Sigmoid colon (tissue), 7 donors: ENCODE results near the gene PAX5. TPM values are rescaled to one million over a fixed set of nuclear protein-coding genes. Genes with fewer than 3 reads are reported as not detected.

Experiments used
- DNase-seq: peaks from one replicate; pipeline ENCODE4 v3.0.0-alpha.2; 2019
- H3K27ac ChIP-seq, 4 donors: fragments of 200-600 bp; sonication (generic); one replicate each; pipeline ENCODE4 v1.5.1; 2016 to 2019; ENCODE audit warnings: mild to moderate bottlenecking in 1 of 4
- H3K27me3 ChIP-seq, 3 donors: fragments of 200-600 bp; sonication (generic); one replicate each; pipeline ENCODE4 v1.5.1; 2019; ENCODE audit warnings: mild to moderate bottlenecking in 1 of 3
- H3K36me3 ChIP-seq, 4 donors: fragments of 200-600 bp; sonication (generic); one replicate each; pipeline ENCODE4 v1.5.1; 2016 to 2019
- H3K4me1 ChIP-seq, 4 donors: fragments of 200-600 bp; sonication (generic); one replicate each; pipeline ENCODE4 v1.5.1; 2017 to 2019
- H3K4me3 ChIP-seq, 4 donors: fragments of 200-600 bp; sonication (generic); one replicate each; pipeline ENCODE4 v1.5.1; 2017 to 2019; ENCODE audit warnings: mild to moderate bottlenecking in 2 of 4, moderate library complexity in 1 of 4
- H3K9me3 ChIP-seq, 4 donors: fragments of 200-600 bp in 3 of 4; sonication (generic) in 3 of 4; one replicate each; pipeline versions ENCODE4 v1.5.1 to v1.6.1; 2013 to 2019
- CTCF ChIP-seq, 4 experiments: fragments of 450-650 bp in 3 of 4; fragments of 200-600 bp in 1 of 4; IDR thresholded peaks; one replicate each; pipeline ENCODE4 v1.5.1; 2016 to 2019; ENCODE audit warnings: antibody characterized with exemption in 4 of 4, mild to moderate bottlenecking in 3 of 4, moderate library complexity in 2 of 4
- EP300 ChIP-seq, 4 donors: sonication (generic); formaldehyde crosslinking; IDR thresholded peaks; one replicate each; pipeline ENCODE4 v1.6.1; 2017; ENCODE audit warnings: antibody characterized with exemption in 4 of 4
- POLR2A ChIP-seq, 2 donors: fragments of 450-650 bp; IDR thresholded peaks; one replicate each; pipeline ENCODE4 v1.6.1; 2016; ENCODE audit warnings: antibody characterized with exemption in 2 of 2, mild to moderate bottlenecking in 2 of 2, moderate library complexity in 2 of 2
- POLR2AphosphoS5 ChIP-seq, 4 donors: sonication (generic); formaldehyde crosslinking; IDR thresholded peaks; one replicate each; pipeline ENCODE4 v1.6.1; 2017; ENCODE audit warnings: antibody characterized with exemption in 4 of 4
- WGBS, 2 donors: extraction: QIAGEN DNeasy Blood & Tissue Kit; methylation state at CpG; one replicate each; pipeline ENCODE4 v1.1.7; 2013; 5-methylcytosine and 5-hydroxymethylcytosine counted together
- intact Hi-C: fragments of 100-400 bp; cut with DNase I; formaldehyde crosslinking; loops from one replicate; pipeline ENCODE4 v1.15.1; 2023
- polyA plus RNA-seq, 3 donors: library from polyadenylated mRNA; stranded (reverse); fragments of 200-250 nt; gene quantifications; one replicate each; pipeline ENCODE4 v1.2.3, GENCODE V29; 2013
- total RNA-seq, 4 donors: library from RNA; depleted of rRNA; stranded (reverse); fragments of >200 nt; gene quantifications; one replicate each; pipeline ENCODE4 v1.1.0, GENCODE V29; 2016
- donor health status: healthy with polysubstance abuse.
- donor health status: Bipolar disorder and iron deficiency.
- donor health status: healthy.

Gene PAX5
- total and polyA plus RNA-seq, 7 donors = under 0.01 to 20.1 (median 0.23) TPM; not detected in 4

- intact Hi-C loops = no loop called here
- no peak for TF ChIP-seq EP300 (IDR thresholded peaks at IDR 0.05)
- H3K27me3 ChIP-seq = peaks cover 0 to 6% (median 5%) of the 10 kb centered on the region in 3 donors
- H3K36me3 ChIP-seq = no peaks in the 10 kb centered on the region
- peak; percentile 10 for DNase-seq
- no peak overlapping the region for H3K4me3 ChIP-seq
- H3K9me3 ChIP-seq = no peaks in the 10 kb centered on the region
- H3K27ac ChIP-seq = no peak overlapping the region
- no peaks in the 10 kb centered on the region for H3K4me1 ChIP-seq
- WGBS, 2 donors = 87 to 89% methylated on average over 20 of the region's 20 CpGs
Measured at GRCh38 chr9:36865731-36866635, 168.1 kb downstream of the PAX5 start.

- H3K27ac ChIP-seq = no peak overlapping the region
- no peaks in the 10 kb centered on the region for H3K4me1 ChIP-seq
- intact Hi-C loops = no loop called here
- 83 to 89% methylated on average over 31 of the region's 31 CpGs for WGBS, 2 donors
- peak; percentile 53 for DNase-seq
- H3K9me3 ChIP-seq = no peaks in the 10 kb centered on the region
- TF ChIP-seq POLR2A (IDR thresholded peaks at IDR 0.05) = no peak
- TF ChIP-seq CTCF (IDR thresholded peaks at IDR 0.05) = no peak
- no peak for TF ChIP-seq EP300 (IDR thresholded peaks at IDR 0.05)
- TF ChIP-seq POLR2AphosphoS5 (IDR thresholded peaks at IDR 0.05) = no peak
- no peaks in the 10 kb centered on the region for H3K36me3 ChIP-seq
- H3K4me3 ChIP-seq = no peak overlapping the region
- H3K27me3 ChIP-seq = peaks cover 0 to 13% (median 7%) of the 10 kb centered on the region in 3 donors
Measured at GRCh38 chr9:36864491-36865410, 169.3 kb downstream of the PAX5 start.

GRCh38 chr9:36862206-36863145 lies 171.6 kb downstream of the PAX5 start:
- peaks cover 0 to 31% (median 7%) of the 10 kb centered on the region in 3 donors for H3K27me3 ChIP-seq
- DNase-seq = no peak
- intact Hi-C loops = no loop called here

GRCh38 chr9:36861528-36862205 lies 172.4 kb downstream of the PAX5 start:
- Histone ChIP-seq H3K36me3 (no peaks in the 10 kb centered on the region), H3K27me3 (peaks cover 0 to 33% (median 7%) of the 10 kb centered on the region in 3 donors), H3K4me1 (no peaks in the 10 kb centered on the region), H3K4me3 (no peak overlapping the region), H3K27ac (no peak overlapping the region), H3K9me3 (no peaks in the 10 kb centered on the region)
- intact Hi-C loops = no loop called here
- no peak for DNase-seq
- TF ChIP-seq EP300 (IDR thresholded peaks at IDR 0.05) (no peak), POLR2AphosphoS5 (IDR thresholded peaks at IDR 0.05) (no peak), CTCF (IDR thresholded peaks at IDR 0.05) (no peak), POLR2A (IDR thresholded peaks at IDR 0.05) (no peak)
- WGBS, 2 donors = 43 to 68% methylated on average over 7 of the region's 7 CpGs

More at GRCh38 chr9:36862206-36863145, 171.6 kb downstream of the PAX5 start:
- TF ChIP-seq POLR2A (IDR thresholded peaks at IDR 0.05) (no peak), POLR2AphosphoS5 (IDR thresholded peaks at IDR 0.05) (no peak), CTCF (IDR thresholded peaks at IDR 0.05) (peak in 2 of 4 experiments; percentile 24 to 35)
- Histone ChIP-seq H3K4me1 (no peaks in the 10 kb centered on the region), H3K4me3 (no peak overlapping the region), H3K27ac (no peak overlapping the region), H3K9me3 (no peaks in the 10 kb centered on the region), H3K36me3 (no peaks in the 10 kb centered on the region)
- WGBS, 2 donors = 43 to 63% methylated on average over 21 of the region's 21 CpGs
